ENCODE data around the gene VSNL1. TPM values are rescaled to one million over a fixed set of nuclear protein-coding genes. Genes with fewer than 3 reads are reported as not detected.

The VSNL1 gene
- total RNA-seq, 1 donor from 2014 or later = 2.1 TPM

DNA sequence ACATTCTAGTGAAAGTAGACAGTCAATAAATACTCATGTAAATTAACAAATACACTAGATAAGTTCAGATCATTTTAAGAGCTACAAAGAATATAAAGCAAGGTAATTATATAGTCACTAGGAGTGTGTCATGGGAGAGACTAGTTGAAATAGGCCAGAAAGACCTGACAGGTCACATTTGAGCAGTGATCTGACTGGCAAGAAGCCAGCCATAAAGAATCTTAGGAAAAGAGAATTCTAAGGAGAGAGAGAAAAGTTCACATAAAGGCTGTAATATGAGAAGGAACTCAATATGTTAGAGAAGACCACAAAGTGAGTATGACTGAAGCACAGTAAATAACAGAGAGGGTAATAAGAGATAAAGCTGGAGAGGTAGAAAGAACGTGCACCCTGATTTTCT lies 31.2 kb downstream of the VSNL1 start:
- Mint-ChIP-seq H3K9me3 (no peaks in the 10 kb centered on the region), H3K36me3 (ENCODE audit: low read depth) (no peaks in the 10 kb centered on the region), H3K4me1 (no peaks in the 10 kb centered on the region), H3K27ac (ENCODE audit: unreplicated experiment) (no peak overlapping the region), H3K27me3 (ENCODE audit: low read depth) (no peaks in the 10 kb centered on the region), H3K4me3 (no peak overlapping the region)
- no peak for DNase-seq (ENCODE audit: low read depth, low spot score)
- no peak for TF ChIP-seq CTCF (conservative IDR thresholded peaks at IDR 0.05)

GRCh38 chr2:17573085-17573803 lies 32.7 kb downstream of the VSNL1 start:
- no peak for TF ChIP-seq CTCF (conservative IDR thresholded peaks at IDR 0.05)
- H3K36me3 Mint-ChIP-seq (ENCODE audit: low read depth) = no peaks in the 10 kb centered on the region
- H3K4me1 Mint-ChIP-seq = peaks cover 2% of the 10 kb centered on the region
- no peak overlapping the region for H3K27ac Mint-ChIP-seq (ENCODE audit: unreplicated experiment)
- peaks cover 2% of the 10 kb centered on the region for H3K9me3 Mint-ChIP-seq
- H3K27me3 Mint-ChIP-seq (ENCODE audit: low read depth) = no peaks in the 10 kb centered on the region
- H3K4me3 Mint-ChIP-seq = no peak overlapping the region
- no peak for DNase-seq (ENCODE audit: low read depth, low spot score)

GRCh38 chr2:17573804-17574175 lies 33.3 kb downstream of the VSNL1 start:
- DNase-seq (ENCODE audit: low read depth, low spot score) = no peak
- peaks cover 8% of the 10 kb centered on the region for H3K4me1 Mint-ChIP-seq
- H3K27me3 Mint-ChIP-seq (ENCODE audit: low read depth) = no peaks in the 10 kb centered on the region
- H3K9me3 Mint-ChIP-seq = peaks cover 3% of the 10 kb centered on the region
- no peak overlapping the region for H3K4me3 Mint-ChIP-seq
- H3K36me3 Mint-ChIP-seq (ENCODE audit: low read depth) = no peaks in the 10 kb centered on the region
- no peak overlapping the region for H3K27ac Mint-ChIP-seq (ENCODE audit: unreplicated experiment)
- TF ChIP-seq CTCF (conservative IDR thresholded peaks at IDR 0.05) = no peak

GRCh38 chr2:17574406-17575073 lies 34.0 kb downstream of the VSNL1 start:
- Mint-ChIP-seq H3K9me3 (peaks cover 3% of the 10 kb centered on the region), H3K27ac (ENCODE audit: unreplicated experiment) (no peak overlapping the region), H3K4me3 (no peak overlapping the region), H3K27me3 (ENCODE audit: low read depth) (no peaks in the 10 kb centered on the region), H3K4me1 (peaks cover 9% of the 10 kb centered on the region), H3K36me3 (ENCODE audit: low read depth) (no peaks in the 10 kb centered on the region)
- DNase-seq (ENCODE audit: low read depth, low spot score) = no peak
- TF ChIP-seq CTCF (conservative IDR thresholded peaks at IDR 0.05) = no peak

GRCh38 chr2:17576802-17577201 lies 36.3 kb downstream of the VSNL1 start:
- H3K4me1 Mint-ChIP-seq = peaks cover 9% of the 10 kb centered on the region
- no peak for TF ChIP-seq CTCF (conservative IDR thresholded peaks at IDR 0.05)
- H3K36me3 Mint-ChIP-seq (ENCODE audit: low read depth) = no peaks in the 10 kb centered on the region
- DNase-seq (ENCODE audit: low read depth, low spot score) = no peak
- peaks cover 3% of the 10 kb centered on the region for H3K9me3 Mint-ChIP-seq
- H3K27ac Mint-ChIP-seq (ENCODE audit: unreplicated experiment) = no peak overlapping the region
- no peak overlapping the region for H3K4me3 Mint-ChIP-seq
- no peaks in the 10 kb centered on the region for H3K27me3 Mint-ChIP-seq (ENCODE audit: low read depth)
